Tongue (tissue), 2 donors: ENCODE data around the gene SLC41A1. TPM values are rescaled to one million over a fixed set of nuclear protein-coding genes. Genes with fewer than 3 reads are reported as not detected.

ENCODE experiments used
- DNase-seq: peaks from one replicate; pipeline ENCODE4 v3.0.0-alpha.2; 2015
- total RNA-seq: library from RNA; depleted of rRNA; stranded (reverse); fragments of >200 nt; gene quantifications from one replicate; pipeline ENCODE4 v1.2.3, GENCODE V29; 2014

SLC41A1 gene
- total RNA-seq, 1 donor from 2014 or later = 43.6 TPM

- DNase-seq = no peak
Observed at GRCh38 chr1:205751036-205751651, 61.9 kb downstream of the SLC41A1 start.

- DNase-seq = peak; percentile 100
Observed at GRCh38 chr1:205750138-205751035, 62.6 kb downstream of the SLC41A1 start, which contains the start of gene NUCKS1. TSS of gene NUCKS1 (minus strand) at chr1:205750182. CDS start at chr1:205749973, 209 bp downstream.

- peak; percentile 98 for DNase-seq
Observed at GRCh38 chr1:205749234-205750137, 63.5 kb downstream of the SLC41A1 start.

DNA sequence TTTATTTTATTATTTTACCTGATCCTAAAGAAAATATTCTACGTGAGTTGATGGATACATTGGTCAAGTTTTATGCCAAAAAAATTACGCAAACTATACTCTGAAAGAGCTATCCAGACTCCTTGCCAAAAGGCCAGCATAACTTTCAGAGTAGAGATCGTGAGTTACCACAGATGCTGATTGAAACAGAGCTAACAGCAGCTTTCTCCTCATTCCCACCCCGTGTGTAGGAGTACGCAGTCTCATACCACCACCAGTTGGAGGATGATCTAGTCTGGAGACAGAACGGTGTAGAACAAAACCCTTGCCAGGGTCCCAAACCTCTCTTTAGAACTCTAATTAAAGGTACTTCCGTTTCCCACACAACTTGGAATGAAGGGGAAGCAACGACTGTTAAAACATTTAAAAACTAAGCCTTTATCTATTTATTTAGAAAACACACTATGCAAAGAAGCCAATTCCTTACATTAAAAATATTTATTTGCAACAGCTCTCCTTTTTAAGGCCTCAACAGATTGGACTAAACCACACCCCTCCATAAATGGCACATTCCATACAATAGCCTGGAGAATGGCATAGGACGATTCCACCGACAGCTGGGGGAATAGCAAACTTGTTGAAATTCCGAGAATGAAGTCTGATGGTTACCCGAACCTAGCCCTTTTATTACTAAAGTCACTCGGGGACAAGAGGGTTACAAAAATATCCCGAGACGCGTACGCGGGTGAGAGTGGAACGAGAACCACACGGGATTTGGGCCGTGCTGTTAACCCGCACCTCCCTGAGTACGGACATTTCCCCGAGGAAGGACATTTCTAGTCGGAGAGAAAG is 64.4 kb downstream of the SLC41A1 start:
- DNase-seq = peak; percentile 70

DNA sequence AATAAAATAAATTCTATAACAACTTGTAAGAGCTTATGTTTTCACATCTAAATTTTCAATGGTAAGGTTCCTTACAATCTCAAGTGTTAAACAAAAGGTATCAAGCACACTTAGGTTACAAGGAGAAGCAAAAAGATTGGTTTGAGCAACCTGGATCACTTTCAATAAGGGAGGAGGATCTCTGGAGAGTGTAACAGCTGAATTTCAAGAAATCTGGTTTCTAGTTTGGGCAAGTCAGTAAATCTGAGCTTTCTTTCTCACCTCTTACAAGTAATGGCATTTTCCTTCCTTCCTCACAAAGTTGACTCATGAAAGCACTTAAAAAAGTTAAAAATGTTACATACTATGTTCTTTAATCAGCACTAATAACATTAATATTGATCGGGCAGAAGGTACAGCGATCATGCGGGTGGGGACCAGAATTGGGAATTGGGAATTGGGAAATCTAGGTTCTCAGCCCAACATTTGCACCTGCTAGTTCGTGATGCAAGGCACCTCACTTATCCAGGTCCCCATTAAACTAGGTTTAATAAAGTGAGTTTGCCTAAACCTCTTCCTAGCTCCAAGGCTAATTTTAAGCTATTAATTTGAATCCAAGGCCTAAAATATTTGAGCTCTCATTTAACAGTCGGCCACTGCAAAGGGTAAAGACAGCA is 66.1 kb downstream of the SLC41A1 start:
- DNase-seq = no peak

DNA sequence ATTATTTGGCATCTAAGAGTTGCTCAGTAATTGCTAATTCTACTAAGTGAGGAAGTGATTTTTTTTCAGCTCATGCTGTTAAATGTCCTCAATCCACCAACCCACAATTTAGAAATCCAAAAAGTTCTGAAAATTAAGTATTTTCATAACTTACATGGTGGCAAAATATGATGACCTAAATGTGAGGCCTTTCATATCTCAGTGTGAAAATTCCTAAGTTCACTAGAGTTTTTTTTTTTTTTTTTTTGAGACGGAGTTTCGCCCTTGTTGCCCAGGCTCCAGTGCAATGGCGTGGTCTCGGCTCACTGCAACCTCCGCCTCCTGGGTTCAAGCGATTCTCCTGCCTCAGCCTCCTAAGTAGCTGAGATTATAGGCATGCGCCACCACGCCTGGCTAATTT is 68.6 kb downstream of the SLC41A1 start:
- DNase-seq = no peak

GRCh38 chr1:205743977-205744376 is 69.0 kb downstream of the SLC41A1 start:
- no peak for DNase-seq

DNA sequence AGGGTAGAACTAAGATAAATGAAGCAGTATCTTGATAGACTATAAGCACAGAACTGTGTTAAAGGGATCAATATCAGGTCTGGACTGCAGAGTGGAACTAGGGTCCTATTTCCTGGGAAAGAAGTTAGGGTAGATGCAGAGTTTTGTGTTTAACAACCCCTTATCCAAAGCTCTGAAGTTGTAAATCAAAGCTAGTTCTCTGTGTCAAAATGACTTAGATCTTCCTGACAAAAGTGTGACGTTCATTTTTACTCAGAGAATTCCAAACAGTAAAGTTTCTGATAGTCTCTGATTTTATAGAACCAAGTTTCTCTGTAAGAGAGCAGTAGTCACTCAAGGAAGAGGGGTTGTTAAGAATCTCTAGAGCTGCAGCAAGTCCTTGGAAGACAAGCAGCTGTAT is 71.3 kb downstream of the SLC41A1 start:
- no peak for DNase-seq

- DNase-seq = no peak
Observed at GRCh38 chr1:205739348-205740160, 73.4 kb downstream of the SLC41A1 start.

Other genes starting within 250 kb of the SLC41A1 start
- gene ELK4, start 181.2 kb downstream of the SLC41A1 start, total RNA-seq = 23.0 TPM
- gene SLC45A3, start 132.7 kb downstream of the SLC41A1 start, total RNA-seq = 4.2 TPM
- gene NUCKS1, start 63.0 kb downstream of the SLC41A1 start, total RNA-seq = 193 TPM
- gene RAB29, start 37.7 kb downstream of the SLC41A1 start, total RNA-seq = 5.9 TPM
- gene PM20D1, start 36.9 kb upstream of the SLC41A1 start, total RNA-seq = not detected
- gene SLC26A9, start 130.3 kb upstream of the SLC41A1 start, total RNA-seq = 0.10 TPM
- gene RAB7B, start 190.2 kb upstream of the SLC41A1 start, total RNA-seq = 10.7 TPM
- gene CTSE, start 210.7 kb upstream of the SLC41A1 start, total RNA-seq = 0.10 TPM
- 3.8 TPM for gene RHEX, start 240.0 kb upstream of the SLC41A1 start, total RNA-seq